ENCODE data around the gene IFRD1.

IFRD1 gene

GRCh38 chr7:112459645-112460044 is 9.4 kb downstream of the IFRD1 start:
- H3K27ac ChIP-seq (ENCODE audit: low read depth, low read length): no peak overlapping the region
- H3K36me3 ChIP-seq (ENCODE audit: insufficient read depth, low read length): peaks cover 68% of the 10 kb centered on the region
- peaks cover 47% of the 10 kb centered on the region for H3K79me2 ChIP-seq (ENCODE audit: control insufficient read depth, insufficient read depth, low read length, unreplicated experiment)
- no peak overlapping the region for H3K4me3 ChIP-seq (ENCODE audit: low read depth, low read length)
- no peak overlapping the region for H2AFZ ChIP-seq (ENCODE audit: low read length, unreplicated experiment)
- H3K4me1 ChIP-seq (ENCODE audit: control insufficient read depth, insufficient read depth, low read length, unreplicated experiment): peaks cover 29% of the 10 kb centered on the region
- no peaks in the 10 kb centered on the region for H3K27me3 ChIP-seq (ENCODE audit: insufficient read depth, low read length)

- Histone ChIP-seq H3K36me3 (ENCODE audit: insufficient read depth, low read length) (peaks cover 64% of the 10 kb centered on the region), H2AFZ (ENCODE audit: low read length, unreplicated experiment) (no peak overlapping the region), H3K4me3 (ENCODE audit: low read depth, low read length) (no peak overlapping the region), H3K4me1 (ENCODE audit: control insufficient read depth, insufficient read depth, low read length, unreplicated experiment) (peaks cover 30% of the 10 kb centered on the region), H3K27me3 (ENCODE audit: insufficient read depth, low read length) (no peaks in the 10 kb centered on the region), H3K79me2 (ENCODE audit: control insufficient read depth, insufficient read depth, low read length, unreplicated experiment) (peaks cover 31% of the 10 kb centered on the region), H3K27ac (ENCODE audit: low read depth, low read length) (peak overlapping the region; percentile 69)
Observed at GRCh38 chr7:112462236-112462635, 12.0 kb downstream of the IFRD1 start.

- Histone ChIP-seq H3K79me2 (ENCODE audit: control insufficient read depth, insufficient read depth, low read length, unreplicated experiment) (peaks cover 47% of the 10 kb centered on the region), H3K4me3 (ENCODE audit: low read depth, low read length) (no peak overlapping the region), H3K27ac (ENCODE audit: low read depth, low read length) (no peak overlapping the region), H3K4me1 (ENCODE audit: control insufficient read depth, insufficient read depth, low read length, unreplicated experiment) (peaks cover 13% of the 10 kb centered on the region), H3K27me3 (ENCODE audit: insufficient read depth, low read length) (no peaks in the 10 kb centered on the region), H2AFZ (ENCODE audit: low read length, unreplicated experiment) (no peak overlapping the region), H3K36me3 (ENCODE audit: insufficient read depth, low read length) (peaks cover 70% of the 10 kb centered on the region)
Observed at GRCh38 chr7:112467867-112468266, 17.6 kb downstream of the IFRD1 start.

GRCh38 chr7:112470194-112470593 is 19.9 kb downstream of the IFRD1 start:
- peaks cover 34% of the 10 kb centered on the region for H3K79me2 ChIP-seq (ENCODE audit: control insufficient read depth, insufficient read depth, low read length, unreplicated experiment)

GRCh38 chr7:112476390-112477052 is 26.3 kb downstream of the IFRD1 start:
- Histone ChIP-seq H3K36me3 (ENCODE audit: insufficient read depth, low read length) (peaks cover 23% of the 10 kb centered on the region), H2AFZ (ENCODE audit: low read length, unreplicated experiment) (no peak overlapping the region), H3K4me3 (ENCODE audit: low read depth, low read length) (no peak overlapping the region), H3K79me2 (ENCODE audit: control insufficient read depth, insufficient read depth, low read length, unreplicated experiment) (peaks cover 3% of the 10 kb centered on the region), H3K27me3 (ENCODE audit: insufficient read depth, low read length) (no peaks in the 10 kb centered on the region), H3K27ac (ENCODE audit: low read depth, low read length) (no peak overlapping the region), H3K4me1 (ENCODE audit: control insufficient read depth, insufficient read depth, low read length, unreplicated experiment) (peaks cover 11% of the 10 kb centered on the region)

More at GRCh38 chr7:112470194-112470593, 19.9 kb downstream of the IFRD1 start:
- Histone ChIP-seq H2AFZ (ENCODE audit: low read length, unreplicated experiment) (no peak overlapping the region), H3K27ac (ENCODE audit: low read depth, low read length) (no peak overlapping the region), H3K27me3 (ENCODE audit: insufficient read depth, low read length) (no peaks in the 10 kb centered on the region), H3K36me3 (ENCODE audit: insufficient read depth, low read length) (peaks cover 55% of the 10 kb centered on the region), H3K4me1 (ENCODE audit: control insufficient read depth, insufficient read depth, low read length, unreplicated experiment) (no peaks in the 10 kb centered on the region), H3K4me3 (ENCODE audit: low read depth, low read length) (no peak overlapping the region)

- no peaks in the 10 kb centered on the region for H3K27me3 ChIP-seq (ENCODE audit: insufficient read depth, low read length)
- H3K79me2 ChIP-seq (ENCODE audit: control insufficient read depth, insufficient read depth, low read length, unreplicated experiment): peaks cover 3% of the 10 kb centered on the region
- H3K27ac ChIP-seq (ENCODE audit: low read depth, low read length): peak overlapping the region; percentile 78
- H3K4me3 ChIP-seq (ENCODE audit: low read depth, low read length): no peak overlapping the region
- H3K36me3 ChIP-seq (ENCODE audit: insufficient read depth, low read length): 0 out of 2 replicates have a peak, but pooled peaks cover 2% of the 10 kb centered on the region
- peaks cover 39% of the 10 kb centered on the region for H3K4me1 ChIP-seq (ENCODE audit: control insufficient read depth, insufficient read depth, low read length, unreplicated experiment)
- no peak overlapping the region for H2AFZ ChIP-seq (ENCODE audit: low read length, unreplicated experiment)
Observed at GRCh38 chr7:112481121-112481736, 31.0 kb downstream of the IFRD1 start.

GRCh38 chr7:112481833-112482670 is 31.8 kb downstream of the IFRD1 start:
- no peaks in the 10 kb centered on the region for H3K27me3 ChIP-seq (ENCODE audit: insufficient read depth, low read length)
- no peak overlapping the region for H2AFZ ChIP-seq (ENCODE audit: low read length, unreplicated experiment)
- peaks cover 3% of the 10 kb centered on the region for H3K79me2 ChIP-seq (ENCODE audit: control insufficient read depth, insufficient read depth, low read length, unreplicated experiment)
- H3K27ac ChIP-seq (ENCODE audit: low read depth, low read length): peak overlapping the region; percentile 78
- H3K4me1 ChIP-seq (ENCODE audit: control insufficient read depth, insufficient read depth, low read length, unreplicated experiment): peaks cover 39% of the 10 kb centered on the region
- H3K36me3 ChIP-seq (ENCODE audit: insufficient read depth, low read length): no peaks in the 10 kb centered on the region
- peak overlapping the region; percentile 7; the same call in 1 of the 2 replicates for H3K4me3 ChIP-seq (ENCODE audit: low read depth, low read length)

- peak overlapping the region; percentile 71 for H3K27ac ChIP-seq (ENCODE audit: low read depth, low read length)
- H3K79me2 ChIP-seq (ENCODE audit: control insufficient read depth, insufficient read depth, low read length, unreplicated experiment): no peaks in the 10 kb centered on the region
- peak overlapping the region; percentile 20; the same call in 1 of the 2 replicates for H3K4me3 ChIP-seq (ENCODE audit: low read depth, low read length)
- H3K36me3 ChIP-seq (ENCODE audit: insufficient read depth, low read length): no peaks in the 10 kb centered on the region
- H2AFZ ChIP-seq (ENCODE audit: low read length, unreplicated experiment): no peak overlapping the region
- H3K4me1 ChIP-seq (ENCODE audit: control insufficient read depth, insufficient read depth, low read length, unreplicated experiment): peaks cover 39% of the 10 kb centered on the region
- H3K27me3 ChIP-seq (ENCODE audit: insufficient read depth, low read length): no peaks in the 10 kb centered on the region
Observed at GRCh38 chr7:112484671-112485167, 34.5 kb downstream of the IFRD1 start.

- Histone ChIP-seq H3K4me3 (ENCODE audit: low read depth, low read length) (no peak overlapping the region), H3K27ac (ENCODE audit: low read depth, low read length) (no peak overlapping the region), H3K79me2 (ENCODE audit: control insufficient read depth, insufficient read depth, low read length, unreplicated experiment) (no peaks in the 10 kb centered on the region), H3K36me3 (ENCODE audit: insufficient read depth, low read length) (no peaks in the 10 kb centered on the region; the same call in 1 of the 2 replicates), H3K4me1 (ENCODE audit: control insufficient read depth, insufficient read depth, low read length, unreplicated experiment) (peaks cover 36% of the 10 kb centered on the region), H3K27me3 (ENCODE audit: insufficient read depth, low read length) (no peaks in the 10 kb centered on the region), H2AFZ (ENCODE audit: low read length, unreplicated experiment) (no peak overlapping the region)
Observed at GRCh38 chr7:112485766-112486165, 35.5 kb downstream of the IFRD1 start.

- Histone ChIP-seq H3K4me3 (ENCODE audit: low read depth, low read length) (no peak overlapping the region), H3K79me2 (ENCODE audit: control insufficient read depth, insufficient read depth, low read length, unreplicated experiment) (no peaks in the 10 kb centered on the region), H2AFZ (ENCODE audit: low read length, unreplicated experiment) (no peak overlapping the region), H3K27me3 (ENCODE audit: insufficient read depth, low read length) (no peaks in the 10 kb centered on the region), H3K4me1 (ENCODE audit: control insufficient read depth, insufficient read depth, low read length, unreplicated experiment) (peaks cover 17% of the 10 kb centered on the region), H3K36me3 (ENCODE audit: insufficient read depth, low read length) (no peaks in the 10 kb centered on the region; the same call in 1 of the 2 replicates), H3K27ac (ENCODE audit: low read depth, low read length) (no peak overlapping the region)
Observed at GRCh38 chr7:112487457-112488263, 37.4 kb downstream of the IFRD1 start.
